Measurements from ENCODE around the gene ZNF710.

GRCh38 chr15:90011705-90012104 lies 10.6 kb downstream of the ZNF710 start:
- no peak for TF ChIP-seq POLR2A (IDR thresholded peaks at IDR 0.05)
- TF ChIP-seq, protein P1, sequence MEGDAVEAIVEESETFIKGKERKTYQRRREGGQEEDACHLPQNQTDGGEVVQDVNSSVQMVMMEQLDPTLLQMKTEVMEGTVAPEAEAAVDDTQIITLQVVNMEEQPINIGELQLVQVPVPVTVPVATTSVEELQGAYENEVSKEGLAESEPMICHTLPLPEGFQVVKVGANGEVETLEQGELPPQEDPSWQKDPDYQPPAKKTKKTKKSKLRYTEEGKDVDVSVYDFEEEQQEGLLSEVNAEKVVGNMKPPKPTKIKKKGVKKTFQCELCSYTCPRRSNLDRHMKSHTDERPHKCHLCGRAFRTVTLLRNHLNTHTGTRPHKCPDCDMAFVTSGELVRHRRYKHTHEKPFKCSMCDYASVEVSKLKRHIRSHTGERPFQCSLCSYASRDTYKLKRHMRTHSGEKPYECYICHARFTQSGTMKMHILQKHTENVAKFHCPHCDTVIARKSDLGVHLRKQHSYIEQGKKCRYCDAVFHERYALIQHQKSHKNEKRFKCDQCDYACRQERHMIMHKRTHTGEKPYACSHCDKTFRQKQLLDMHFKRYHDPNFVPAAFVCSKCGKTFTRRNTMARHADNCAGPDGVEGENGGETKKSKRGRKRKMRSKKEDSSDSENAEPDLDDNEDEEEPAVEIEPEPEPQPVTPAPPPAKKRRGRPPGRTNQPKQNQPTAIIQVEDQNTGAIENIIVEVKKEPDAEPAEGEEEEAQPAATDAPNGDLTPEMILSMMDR (IDR thresholded peaks at IDR 0.05) = no peak
